ENCODE results near the gene PAX5.
A peak's percentile ranks its signal among the peaks of the same experiment; 100 is the strongest.

PAX5 gene

DNA sequence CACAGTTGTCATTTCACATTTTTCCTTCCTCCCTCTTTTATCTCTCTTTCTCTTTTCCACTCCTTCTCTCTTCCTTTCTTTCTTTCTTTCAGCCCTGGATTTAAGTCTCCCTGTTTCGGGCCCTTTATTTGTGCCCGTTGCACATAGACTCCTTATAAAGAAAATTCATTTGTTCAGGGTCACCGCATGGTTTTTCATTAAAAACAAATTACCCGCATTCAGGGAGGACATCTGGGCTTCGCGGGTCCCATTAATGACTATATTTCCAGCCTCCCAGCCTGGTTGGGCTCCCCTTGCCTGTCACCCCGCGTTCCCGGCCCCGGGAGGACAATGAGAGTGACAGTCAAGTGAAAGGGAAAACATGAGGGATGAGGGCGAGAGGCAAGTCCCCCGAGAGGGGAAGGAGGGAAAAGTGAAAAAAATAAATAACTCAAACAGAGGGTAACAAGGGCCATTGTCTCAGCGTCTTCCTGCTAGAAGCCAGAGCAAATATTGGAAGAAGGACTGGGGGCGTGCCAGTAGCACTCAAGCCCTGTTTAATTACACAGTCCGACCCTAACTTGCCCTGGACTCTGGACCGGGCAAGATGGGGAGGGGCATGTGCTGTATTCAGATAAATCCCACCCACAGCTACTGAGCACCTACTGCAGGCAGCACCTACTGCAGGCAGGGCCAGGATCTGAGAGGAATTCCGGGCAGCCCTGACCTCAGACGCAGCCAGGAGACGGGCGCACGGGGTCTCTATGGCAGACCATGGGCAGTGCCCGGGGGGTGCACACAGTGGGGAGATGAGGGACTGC is 166.2 kb downstream of the PAX5 start:
- H3K27me3 Mint-ChIP-seq = peaks cover 4% of the 10 kb centered on the region
- no peaks in the 10 kb centered on the region for H3K36me3 Mint-ChIP-seq (ENCODE audit: low read depth)
- ATAC-seq = no peak
- H3K9me3 Mint-ChIP-seq = no peaks in the 10 kb centered on the region
- H3K4me1 Mint-ChIP-seq = no peaks in the 10 kb centered on the region
- DNase-seq = no peak
- no peak overlapping the region for H3K27ac Mint-ChIP-seq
- no peak overlapping the region for H3K4me3 Mint-ChIP-seq

DNA sequence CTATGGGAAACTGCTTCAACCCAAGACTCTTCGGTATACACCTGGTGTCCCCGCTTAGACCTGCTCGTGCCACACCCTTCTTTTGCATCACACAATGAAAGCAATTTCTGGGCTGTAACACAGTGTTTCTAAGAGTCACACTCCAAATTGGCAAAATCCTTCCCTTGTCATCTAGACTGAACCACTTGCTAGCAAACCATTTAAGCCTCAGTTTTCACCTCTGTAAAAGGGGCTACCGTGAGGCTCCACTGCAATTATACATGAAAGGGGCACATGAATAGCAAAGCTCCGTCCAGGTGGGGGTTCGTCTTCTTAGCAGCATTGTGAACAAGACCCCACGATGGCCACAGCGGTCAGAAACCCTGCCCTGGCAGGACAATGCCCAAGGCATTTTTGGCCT is 166.8 kb downstream of the PAX5 start:
- H3K27me3 Mint-ChIP-seq = peaks cover 4% of the 10 kb centered on the region

DNA sequence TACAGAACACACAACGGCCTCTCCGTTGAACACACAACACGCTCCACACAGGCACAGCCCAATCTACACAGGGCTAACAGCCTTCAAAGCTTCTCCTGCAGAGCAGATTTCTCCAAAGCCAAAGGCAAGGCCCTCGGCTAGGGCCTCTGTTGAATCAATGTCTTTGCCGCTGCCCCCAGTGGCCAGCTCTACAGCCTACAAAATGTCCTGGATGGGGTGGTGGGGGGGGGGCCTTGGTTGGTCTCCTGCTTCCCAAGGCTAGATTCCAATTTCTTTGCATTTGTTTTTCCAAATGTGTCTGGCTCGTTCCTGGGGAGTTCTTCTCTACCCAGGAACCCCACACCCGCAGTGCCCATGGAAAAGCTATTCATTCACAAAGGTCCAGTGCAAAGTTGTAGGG is 167.2 kb downstream of the PAX5 start:
- Mint-ChIP-seq H3K36me3 (ENCODE audit: low read depth) (no peaks in the 10 kb centered on the region), H3K27ac (no peak overlapping the region), H3K4me3 (no peak overlapping the region), H3K9me3 (no peaks in the 10 kb centered on the region), H3K4me1 (no peaks in the 10 kb centered on the region), H3K27me3 (peaks cover 4% of the 10 kb centered on the region)
- DNase-seq (no peak), ATAC-seq (no peak)

More for the DNA sequence above, 166.8 kb downstream of the PAX5 start:
- Mint-ChIP-seq H3K27ac (no peak overlapping the region), H3K36me3 (ENCODE audit: low read depth) (no peaks in the 10 kb centered on the region), H3K4me3 (no peak overlapping the region), H3K9me3 (no peaks in the 10 kb centered on the region), H3K4me1 (no peaks in the 10 kb centered on the region)
- no peak for ATAC-seq
- DNase-seq = no peak

DNA sequence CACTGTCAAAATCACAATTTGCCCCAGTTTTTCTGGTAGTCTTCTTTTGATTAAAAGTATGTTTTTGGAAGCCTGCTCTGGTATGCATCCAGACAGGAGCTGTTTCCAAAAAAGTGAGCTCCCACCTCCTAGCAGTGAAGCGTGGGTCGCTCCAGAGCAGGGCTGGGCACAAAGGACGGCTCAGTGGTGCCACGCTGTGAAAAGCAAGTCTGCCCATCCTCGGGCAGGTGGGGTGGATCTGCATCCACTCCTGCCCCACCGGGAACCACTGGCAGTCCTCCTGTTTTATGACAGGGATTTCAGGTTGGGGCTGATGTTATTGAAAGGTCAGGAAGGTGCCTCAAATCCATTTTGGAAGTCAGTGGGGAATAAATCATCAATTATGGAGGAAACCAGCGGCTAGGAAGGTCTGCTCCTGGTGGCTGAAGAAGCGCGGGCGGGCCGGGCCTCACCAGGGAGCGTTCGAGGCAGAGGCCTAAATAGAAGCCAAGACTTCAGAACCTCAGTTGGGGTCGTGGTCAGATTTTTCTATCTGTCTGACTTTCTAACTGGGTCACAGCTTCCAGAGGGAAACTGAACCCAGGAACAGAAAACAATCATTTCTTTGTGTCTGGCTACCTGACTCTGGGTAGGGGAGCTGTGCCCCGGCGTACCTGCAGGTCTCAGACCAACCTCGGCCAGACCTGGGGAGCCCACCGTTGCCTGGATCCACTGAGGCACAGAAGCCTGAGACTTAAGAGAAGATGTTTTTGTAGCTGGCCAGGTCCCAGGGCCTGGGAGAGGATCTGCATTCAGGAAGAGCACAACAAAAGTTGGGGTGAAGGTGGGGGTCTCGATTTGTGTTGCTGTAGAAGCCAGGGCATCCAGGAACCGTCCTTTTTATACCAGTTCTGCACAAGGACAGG is 168.1 kb downstream of the PAX5 start:
- no peaks in the 10 kb centered on the region for H3K9me3 Mint-ChIP-seq
- no peak for ATAC-seq
- no peak overlapping the region for H3K4me3 Mint-ChIP-seq
- H3K27me3 Mint-ChIP-seq = peaks cover 4% of the 10 kb centered on the region
- no peak for DNase-seq
- H3K36me3 Mint-ChIP-seq (ENCODE audit: low read depth) = no peaks in the 10 kb centered on the region
- no peak overlapping the region for H3K27ac Mint-ChIP-seq
- no peaks in the 10 kb centered on the region for H3K4me1 Mint-ChIP-seq

DNA sequence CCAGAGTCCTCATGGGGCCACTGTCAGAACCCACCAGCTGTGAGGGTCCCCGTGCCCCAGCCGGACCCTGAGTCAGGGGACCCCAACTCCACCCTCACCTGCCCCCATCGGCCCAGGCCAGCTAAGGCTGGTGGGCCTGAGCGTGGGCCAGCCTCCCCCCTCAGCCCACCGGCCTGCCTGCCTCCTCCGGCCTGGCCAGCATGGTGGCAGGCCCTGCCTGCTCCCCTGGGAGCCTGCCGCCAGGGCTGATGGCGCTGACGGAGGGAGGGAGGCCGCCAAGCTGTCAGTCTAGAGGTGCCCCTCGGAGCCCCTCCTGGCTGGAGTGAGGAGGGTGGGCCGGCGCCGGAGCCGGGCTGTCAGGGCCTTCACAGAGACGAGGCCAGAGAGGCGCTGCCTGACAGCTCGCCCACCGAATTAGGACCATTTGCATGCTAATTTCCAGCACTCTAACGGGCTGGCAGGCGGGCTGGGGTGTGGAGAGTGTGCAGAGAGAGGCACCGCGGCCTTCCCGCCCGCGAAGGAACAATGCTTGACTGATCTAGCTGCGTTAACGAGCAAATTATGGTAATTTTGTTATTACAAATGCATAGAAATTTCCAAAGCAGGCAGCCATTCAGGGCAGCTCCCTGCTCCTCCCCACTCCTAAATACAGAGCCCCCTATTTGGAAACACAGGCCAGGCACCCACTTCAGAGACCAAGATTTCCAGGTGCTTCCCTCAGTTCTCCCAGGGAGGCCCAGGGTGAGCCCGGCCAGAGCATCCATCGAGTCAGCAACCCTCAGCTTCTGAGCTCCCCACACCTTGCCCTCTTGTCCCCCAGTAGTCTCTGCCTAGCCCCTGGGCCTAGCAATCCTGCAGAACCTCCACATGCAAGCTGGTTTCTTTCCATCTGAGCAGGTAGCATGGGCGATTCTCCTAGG is 169.3 kb downstream of the PAX5 start:
- ATAC-seq (no peak), DNase-seq (no peak)
- H3K9me3 Mint-ChIP-seq = no peaks in the 10 kb centered on the region
- no peaks in the 10 kb centered on the region for H3K36me3 Mint-ChIP-seq (ENCODE audit: low read depth)
- H3K4me1 Mint-ChIP-seq = no peaks in the 10 kb centered on the region
- no peak overlapping the region for H3K4me3 Mint-ChIP-seq
- no peak overlapping the region for H3K27ac Mint-ChIP-seq
- H3K27me3 Mint-ChIP-seq = peaks cover 4% of the 10 kb centered on the region

DNA sequence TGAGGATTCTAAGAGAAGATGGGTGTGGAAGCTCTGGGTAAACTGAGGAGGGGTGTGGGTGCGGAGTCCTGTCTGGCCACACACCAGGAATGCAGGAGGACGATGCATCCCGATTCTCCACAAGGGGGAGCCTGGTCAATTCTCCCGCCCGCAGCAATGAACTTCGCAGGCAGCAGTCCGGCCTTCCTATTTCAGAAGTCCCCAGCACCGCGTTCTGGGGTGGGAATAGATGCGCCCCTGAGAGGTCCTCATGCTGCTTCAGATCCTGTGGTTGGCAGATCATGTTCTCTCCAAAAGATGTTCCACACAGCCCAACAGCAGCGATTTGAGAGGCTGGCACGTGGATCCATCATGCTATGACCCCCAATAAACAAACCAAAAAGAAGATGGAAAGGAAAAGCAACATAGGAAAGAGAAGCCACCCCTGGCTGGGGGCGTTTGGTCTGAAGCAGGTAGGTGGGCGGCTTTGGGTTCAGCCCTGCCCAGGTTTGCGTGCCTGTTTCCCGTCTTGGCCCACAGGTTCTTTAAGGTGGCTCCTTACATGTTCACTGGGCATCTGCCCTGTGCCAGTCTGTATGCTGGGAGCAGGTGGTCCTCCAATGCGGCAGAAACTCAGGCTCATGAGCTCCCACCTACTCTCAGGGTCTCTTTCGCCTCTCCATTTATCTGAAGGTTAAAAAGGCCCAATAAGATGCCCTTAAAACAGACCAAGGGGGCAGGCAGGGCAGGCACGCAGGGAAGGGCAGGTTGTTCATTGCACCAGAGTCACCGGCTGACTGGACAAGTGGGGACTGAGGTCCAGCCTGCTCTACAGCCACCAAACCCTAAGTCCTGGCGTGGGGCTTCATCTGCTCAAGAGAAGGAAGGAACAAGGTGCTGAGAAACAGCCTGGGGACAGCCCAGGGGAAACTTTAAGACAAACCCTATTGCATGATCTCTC is 171.6 kb downstream of the PAX5 start:
- H3K36me3 Mint-ChIP-seq (ENCODE audit: low read depth) = no peaks in the 10 kb centered on the region
- H3K4me3 Mint-ChIP-seq = no peak overlapping the region
- H3K9me3 Mint-ChIP-seq = no peaks in the 10 kb centered on the region
- peak; percentile 15 for DNase-seq
- peaks cover under 1% of the 10 kb centered on the region for H3K27me3 Mint-ChIP-seq
- H3K4me1 Mint-ChIP-seq = no peaks in the 10 kb centered on the region
- no peak overlapping the region for H3K27ac Mint-ChIP-seq
- ATAC-seq = no peak

DNA sequence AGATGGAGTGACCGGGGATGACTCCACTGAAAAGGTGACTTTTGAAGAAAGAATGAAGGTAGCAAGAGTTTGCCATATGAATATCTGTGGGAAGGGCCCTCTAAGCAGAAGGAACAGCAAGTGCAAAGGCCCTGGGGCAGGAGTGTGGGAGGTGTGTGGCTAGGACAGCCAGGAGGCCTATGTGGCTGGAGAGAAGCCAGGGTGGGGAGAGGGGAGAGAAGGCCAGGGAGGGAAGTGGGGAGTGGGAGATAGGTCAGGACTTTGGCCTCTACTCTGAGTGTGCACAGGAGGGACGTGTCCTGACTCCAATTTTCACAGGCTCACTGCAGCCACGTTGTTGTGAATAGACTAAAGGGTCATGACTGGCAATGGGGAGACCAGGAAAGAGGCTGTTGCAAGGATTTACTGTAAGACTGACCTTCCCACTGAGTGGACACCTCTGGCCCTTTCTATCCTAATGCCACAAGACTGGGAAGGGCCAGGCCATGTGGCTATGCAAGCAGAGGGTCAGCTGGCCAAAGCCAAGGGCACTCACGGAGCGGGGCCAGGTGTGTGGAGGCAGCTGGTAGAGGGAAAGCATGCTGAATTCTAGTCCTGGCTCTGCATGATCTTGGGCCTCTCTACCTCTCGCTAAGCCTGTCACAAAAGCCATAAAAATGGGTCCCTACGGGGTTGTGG is 172.4 kb downstream of the PAX5 start:
- DNase-seq (no peak), ATAC-seq (no peak)
- no peaks in the 10 kb centered on the region for H3K9me3 Mint-ChIP-seq
- no peaks in the 10 kb centered on the region for H3K4me1 Mint-ChIP-seq
- no peak overlapping the region for H3K27ac Mint-ChIP-seq
- H3K36me3 Mint-ChIP-seq (ENCODE audit: low read depth) = no peaks in the 10 kb centered on the region
- no peaks in the 10 kb centered on the region for H3K27me3 Mint-ChIP-seq
- no peak overlapping the region for H3K4me3 Mint-ChIP-seq

DNA sequence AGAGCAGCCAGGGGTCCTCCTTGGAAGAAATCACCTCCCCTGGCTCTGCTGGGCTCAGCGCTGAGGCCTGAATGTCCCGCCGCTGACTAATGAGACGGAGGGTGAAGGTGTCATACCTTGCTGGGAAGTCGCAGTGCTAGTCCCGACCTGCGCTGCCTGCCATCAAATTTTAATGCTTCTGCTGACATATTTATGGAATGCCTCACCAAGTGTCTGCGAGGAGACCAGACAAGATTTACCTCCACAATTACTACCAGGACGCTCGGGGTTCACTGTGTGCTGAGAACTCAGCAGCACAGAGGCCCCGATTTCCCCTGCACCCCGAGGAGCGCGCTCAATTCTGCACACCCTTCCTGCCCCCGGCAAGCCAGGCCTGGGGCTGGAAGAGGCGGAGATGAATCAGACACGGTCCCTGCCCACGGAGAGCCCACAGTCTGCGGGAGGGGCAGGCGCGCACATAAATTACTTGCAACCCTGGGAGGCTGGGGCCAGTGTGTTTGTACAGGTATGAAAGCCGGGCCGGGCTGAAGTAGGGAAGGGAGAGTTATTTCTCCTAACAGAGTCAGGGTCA is 175.2 kb downstream of the PAX5 start:
- ATAC-seq (no peak), DNase-seq (no peak)
- H3K4me1 Mint-ChIP-seq = peaks cover 7% of the 10 kb centered on the region
- no peaks in the 10 kb centered on the region for H3K36me3 Mint-ChIP-seq (ENCODE audit: low read depth)
- H3K4me3 Mint-ChIP-seq = no peak overlapping the region
- no peaks in the 10 kb centered on the region for H3K27me3 Mint-ChIP-seq
- H3K27ac Mint-ChIP-seq = no peak overlapping the region
- no peaks in the 10 kb centered on the region for H3K9me3 Mint-ChIP-seq

DNA sequence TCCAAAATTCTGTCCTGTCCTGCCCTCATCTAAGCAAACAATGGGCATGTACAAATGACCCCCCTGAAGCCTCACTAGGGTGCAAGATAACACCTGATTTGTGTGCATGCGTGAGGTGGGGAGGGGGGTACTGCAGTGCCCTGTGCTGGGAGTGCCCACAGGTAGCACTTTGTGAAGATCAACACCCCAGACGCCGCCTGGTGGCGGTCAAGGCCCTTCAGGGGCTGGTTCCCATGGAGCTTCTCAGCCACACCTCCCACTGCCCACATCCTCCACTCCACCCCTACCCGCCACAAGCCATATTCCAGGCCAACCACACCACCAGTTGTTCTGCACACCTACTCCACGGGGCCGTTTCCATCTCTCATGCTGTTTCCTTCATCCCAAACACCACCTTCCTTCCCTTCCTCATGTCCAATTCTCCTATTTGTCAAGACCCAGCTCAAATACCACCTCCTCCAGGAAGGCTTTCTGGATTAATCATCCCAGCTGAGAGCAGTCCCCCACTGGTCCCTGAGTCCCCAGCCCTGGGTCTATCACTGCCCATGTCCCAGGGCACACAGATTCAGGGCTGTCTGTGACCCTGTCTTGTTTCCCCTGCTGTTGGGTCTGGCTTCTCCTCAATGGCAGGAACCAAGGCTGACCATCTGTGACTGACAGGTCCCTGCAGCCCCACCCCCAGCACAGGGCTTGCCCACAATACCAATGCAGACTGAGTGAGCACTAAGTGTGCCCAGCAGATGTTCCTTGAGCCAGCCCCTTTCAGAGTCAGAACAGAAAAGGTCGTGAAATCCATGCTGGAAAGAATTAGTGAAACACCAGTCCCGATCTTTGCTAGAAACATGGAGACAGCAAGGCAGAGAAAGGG is 178.4 kb downstream of the PAX5 start:
- Mint-ChIP-seq H3K27ac (no peak overlapping the region), H3K4me1 (peaks cover 7% of the 10 kb centered on the region)
- ATAC-seq = peak; percentile 68

DNA sequence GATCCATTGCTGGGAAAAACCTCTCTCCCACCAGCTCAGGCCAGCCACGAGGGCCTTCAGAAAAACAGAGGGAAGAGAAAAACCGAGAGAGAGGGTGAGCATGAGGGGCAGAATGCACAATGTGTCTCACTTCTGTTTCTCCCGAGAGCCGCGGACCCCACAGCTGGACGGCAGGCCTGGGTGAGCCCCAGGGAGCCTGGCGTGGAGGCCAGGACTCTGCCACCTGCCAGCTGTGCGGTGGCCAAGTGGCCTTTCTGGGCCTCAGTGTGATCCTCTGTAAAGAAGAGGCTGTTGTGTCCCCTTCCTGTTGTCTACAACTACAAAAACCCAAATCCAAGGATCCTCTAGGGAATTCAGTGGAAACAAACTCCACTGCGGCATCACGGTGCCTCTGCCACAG is 179.3 kb downstream of the PAX5 start:
- peaks cover 7% of the 10 kb centered on the region for H3K4me1 Mint-ChIP-seq
- no peaks in the 10 kb centered on the region for H3K9me3 Mint-ChIP-seq
- no peak overlapping the region for H3K4me3 Mint-ChIP-seq
- H3K36me3 Mint-ChIP-seq (ENCODE audit: low read depth) = no peaks in the 10 kb centered on the region
- H3K27me3 Mint-ChIP-seq = no peaks in the 10 kb centered on the region
- ATAC-seq (no peak), DNase-seq (no peak)
- no peak overlapping the region for H3K27ac Mint-ChIP-seq

More for the DNA sequence above, 178.4 kb downstream of the PAX5 start:
- no peaks in the 10 kb centered on the region for H3K36me3 Mint-ChIP-seq (ENCODE audit: low read depth)
- peak; percentile 48 for DNase-seq
- no peak overlapping the region for H3K4me3 Mint-ChIP-seq
- H3K27me3 Mint-ChIP-seq = no peaks in the 10 kb centered on the region
- H3K9me3 Mint-ChIP-seq = no peaks in the 10 kb centered on the region

DNA sequence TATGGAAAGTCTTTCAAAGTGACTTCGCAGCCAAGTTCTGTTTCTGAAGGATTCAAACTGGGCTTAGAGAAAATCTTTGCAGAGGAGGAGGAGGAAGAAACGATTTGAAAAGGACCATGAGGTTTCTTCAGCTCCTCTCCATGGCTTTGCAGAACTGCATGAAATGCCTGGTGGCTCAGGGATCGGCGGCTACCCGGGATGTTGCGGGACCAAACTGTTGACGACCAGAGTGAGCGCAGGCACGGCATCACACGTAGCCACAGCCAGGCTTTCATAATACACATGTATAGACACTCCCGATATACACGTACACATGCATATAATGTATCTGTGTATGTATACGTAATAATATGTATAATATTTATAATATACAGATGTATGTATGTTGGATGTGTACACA is 180.0 kb downstream of the PAX5 start:
- no peaks in the 10 kb centered on the region for H3K36me3 Mint-ChIP-seq (ENCODE audit: low read depth)
- H3K27ac Mint-ChIP-seq = no peak overlapping the region
- no peak for ATAC-seq
- no peak overlapping the region for H3K4me3 Mint-ChIP-seq
- DNase-seq = no peak
- H3K27me3 Mint-ChIP-seq = no peaks in the 10 kb centered on the region
- peaks cover 7% of the 10 kb centered on the region for H3K4me1 Mint-ChIP-seq
- H3K9me3 Mint-ChIP-seq = no peaks in the 10 kb centered on the region

DNA sequence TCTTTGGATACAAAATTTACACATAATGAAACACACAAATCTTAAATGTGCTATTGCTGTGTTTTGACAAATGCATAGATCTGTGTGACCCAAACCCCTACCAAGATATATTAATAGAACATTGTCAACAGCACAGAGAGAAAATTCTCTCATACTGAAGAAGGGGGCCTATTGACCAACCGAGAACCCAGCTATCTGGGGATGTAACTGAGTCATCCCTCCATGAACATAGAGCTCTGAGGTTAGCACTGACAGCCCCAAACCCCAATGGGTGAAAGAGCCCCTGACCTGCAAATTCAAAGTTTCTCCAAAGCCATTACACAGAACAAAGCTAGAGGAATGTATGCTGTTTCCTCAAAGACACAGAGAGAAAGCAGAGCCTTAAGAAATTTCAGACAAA is 180.8 kb downstream of the PAX5 start:
- Mint-ChIP-seq H3K36me3 (ENCODE audit: low read depth) (no peaks in the 10 kb centered on the region), H3K9me3 (no peaks in the 10 kb centered on the region), H3K4me3 (no peak overlapping the region), H3K27ac (no peak overlapping the region), H3K4me1 (peaks cover 7% of the 10 kb centered on the region), H3K27me3 (no peaks in the 10 kb centered on the region)
- no peak for ATAC-seq
- no peak for DNase-seq

Data from activated naive CD8-positive, alpha-beta T cell treated with anti-CD3 and anti-CD28 coated beads, Interleukin-2, amount 50 U/mL, for 24 hours (primary cell).